Measurements from ENCODE around the gene MCM5.
"Not testable (repeated sequence)": the region's sequence is repeated elsewhere in the genome, so short reads cannot be mapped to it uniquely, and the experiment has no call there.

Gene MCM5

GRCh38 chr22:35452351-35452781 is 52.4 kb downstream of the MCM5 start:
- no peak for DNase-seq (ENCODE audit: low read depth)

- no peak for DNase-seq (ENCODE audit: low read depth)
These were observed 53.1 kb downstream of the MCM5 start for GRCh38 chr22:35452810-35453743.

GRCh38 chr22:35454416-35455054 is 54.6 kb downstream of the MCM5 start:
- no peak for DNase-seq (ENCODE audit: low read depth)

GRCh38 chr22:35455529-35455928 is 55.6 kb downstream of the MCM5 start:
- no peak for DNase-seq (ENCODE audit: low read depth)

- DNase-seq (ENCODE audit: low read depth) = no peak
These were observed 56.8 kb downstream of the MCM5 start for GRCh38 chr22:35456757-35457156.

- no peak for DNase-seq (ENCODE audit: low read depth)
These were observed 58.0 kb downstream of the MCM5 start for GRCh38 chr22:35457729-35458546.

- no peak for DNase-seq (ENCODE audit: low read depth)
These were observed 58.8 kb downstream of the MCM5 start for GRCh38 chr22:35458547-35459422.

- no peak for DNase-seq (ENCODE audit: low read depth)
These were observed 59.5 kb downstream of the MCM5 start for GRCh38 chr22:35459423-35459894.

GRCh38 chr22:35459976-35460375 is 60.0 kb downstream of the MCM5 start:
- not testable (repeated sequence) for DNase-seq (ENCODE audit: low read depth)

- DNase-seq (ENCODE audit: low read depth) = no peak
These were observed 60.7 kb downstream of the MCM5 start for GRCh38 chr22:35460688-35461087.

GRCh38 chr22:35462498-35463230 is 62.7 kb downstream of the MCM5 start:
- DNase-seq (ENCODE audit: low read depth) = no peak

GRCh38 chr22:35463231-35463933 is 63.4 kb downstream of the MCM5 start:
- DNase-seq (ENCODE audit: low read depth) = no peak

- no peak for DNase-seq (ENCODE audit: low read depth)
These were observed 64.5 kb downstream of the MCM5 start for GRCh38 chr22:35464399-35464798.

GRCh38 chr22:35465109-35465701 is 65.3 kb downstream of the MCM5 start:
- no peak for DNase-seq (ENCODE audit: low read depth)

- peak; percentile 14 for DNase-seq (ENCODE audit: low read depth)
These were observed 67.9 kb downstream of the MCM5 start for GRCh38 chr22:35467681-35468434.

GRCh38 chr22:35470903-35471321 is 71.0 kb downstream of the MCM5 start:
- DNase-seq (ENCODE audit: low read depth) = no peak

- DNase-seq (ENCODE audit: low read depth) = not testable (repeated sequence)
These were observed 71.6 kb downstream of the MCM5 start for GRCh38 chr22:35471566-35471965.

- DNase-seq (ENCODE audit: low read depth) = no peak
These were observed 72.5 kb downstream of the MCM5 start for GRCh38 chr22:35472488-35472887.

- no peak for DNase-seq (ENCODE audit: low read depth)
These were observed 74.0 kb downstream of the MCM5 start for GRCh38 chr22:35473971-35474370.

Data from fibroblast of the conjunctiva (primary cell).